ENCODE results near the gene PPP2CA. TPM values are rescaled to one million over a fixed set of nuclear protein-coding genes. Genes with fewer than 3 reads are reported as not detected.

Gene PPP2CA
- total and polyA plus RNA-seq, 10 of the 15 experiments (the other 5 are each of a cell fraction or from before 2014, with no cell fraction given): 18.6 to 385 (median 134) TPM

- TF ChIP-seq KDM1A (IDR thresholded peaks at IDR 0.05; ENCODE audit: borderline replicate concordance) (no peak), SRF (IDR thresholded peaks at IDR 0.05; ENCODE audit: low read depth in 2 of 2, low read length in 2 of 2) (0 out of 4 replicates have a peak, but pooled peaks have one; percentile 16), ASH2L (IDR thresholded peaks at IDR 0.05; ENCODE audit: borderline replicate concordance, low read depth) (peak; percentile 67; the same call in 1 of the 2 replicates), JUND (IDR thresholded peaks at IDR 0.05; ENCODE audit: low read depth, low read length) (peak; percentile 13; the same call in 1 of the 2 replicates), NBN (IDR thresholded peaks at IDR 0.05) (peak; percentile 95; the same call in 1 of the 2 replicates), LARP7 (IDR thresholded peaks at IDR 0.05) (peak; percentile 95), POU2F2 (IDR thresholded peaks at IDR 0.05; ENCODE audit: borderline replicate concordance, low read depth, low read length) (no peak), SUPT20H (IDR thresholded peaks at IDR 0.05; ENCODE audit: borderline replicate concordance, control insufficient read depth, low read depth, low read length) (no peak), MYC (IDR thresholded peaks at IDR 0.05; ENCODE audit: insufficient read depth, insufficient read length, insufficient replicate concordance, low read length, severe bottlenecking) (no peak), DPF2 (IDR thresholded peaks at IDR 0.05) (peak; percentile 74; the same call in 1 of the 2 replicates), TAF1 (IDR thresholded peaks at IDR 0.05; ENCODE audit: borderline replicate concordance, low read depth, low read length) (peak; percentile 63; the same call in 1 of the 2 replicates), EGR1 (IDR thresholded peaks at IDR 0.05; ENCODE audit: borderline replicate concordance in 1 of 2, low read depth in 2 of 2, low read length in 2 of 2) (peak in 1 of 2 experiments; percentile 51; a peak in 2 of 3 replicates), BHLHE40 (IDR thresholded peaks at IDR 0.05; ENCODE audit: borderline replicate concordance in 1 of 2, low read depth in 2 of 2, low read length in 1 of 2) (peak in 1 of 2 experiments; percentile 52; a peak in 2 of 4 replicates), EP300 (IDR thresholded peaks at IDR 0.05; ENCODE audit: borderline replicate concordance in 1 of 2, control insufficient read depth in 1 of 2, low read depth in 2 of 2, low read length in 2 of 2) (no peak; a peak in 1 of 4 replicates), SP1 (IDR thresholded peaks at IDR 0.05; ENCODE audit: low read depth, low read length) (peak; percentile 63), ATF7 (IDR thresholded peaks at IDR 0.05; ENCODE audit: low read depth) (peak; percentile 85), CREM (IDR thresholded peaks at IDR 0.05; ENCODE audit: low read depth) (peak; percentile 91), PML (IDR thresholded peaks at IDR 0.05; ENCODE audit: low read length) (peak; percentile 73; the same call in 1 of the 2 replicates), KAT2A (conservative IDR thresholded peaks at IDR 0.05; ENCODE audit: control insufficient read depth, low read depth, low read length) (no peak), POLR2AphosphoS5 (IDR thresholded peaks at IDR 0.05; ENCODE audit: low read length) (peak; percentile 71), SMAD5 (IDR thresholded peaks at IDR 0.05; ENCODE audit: low read depth) (peak; percentile 17; the same call in 1 of the 2 replicates), BACH1 (IDR thresholded peaks at IDR 0.05; ENCODE audit: borderline replicate concordance) (peak; percentile 74; the same call in 1 of the 2 replicates), GATAD2B (conservative IDR thresholded peaks at IDR 0.05; ENCODE audit: low read depth) (peak; percentile 64; the same call in 1 of the 2 replicates)
- TF ChIP-seq, protein P1, sequence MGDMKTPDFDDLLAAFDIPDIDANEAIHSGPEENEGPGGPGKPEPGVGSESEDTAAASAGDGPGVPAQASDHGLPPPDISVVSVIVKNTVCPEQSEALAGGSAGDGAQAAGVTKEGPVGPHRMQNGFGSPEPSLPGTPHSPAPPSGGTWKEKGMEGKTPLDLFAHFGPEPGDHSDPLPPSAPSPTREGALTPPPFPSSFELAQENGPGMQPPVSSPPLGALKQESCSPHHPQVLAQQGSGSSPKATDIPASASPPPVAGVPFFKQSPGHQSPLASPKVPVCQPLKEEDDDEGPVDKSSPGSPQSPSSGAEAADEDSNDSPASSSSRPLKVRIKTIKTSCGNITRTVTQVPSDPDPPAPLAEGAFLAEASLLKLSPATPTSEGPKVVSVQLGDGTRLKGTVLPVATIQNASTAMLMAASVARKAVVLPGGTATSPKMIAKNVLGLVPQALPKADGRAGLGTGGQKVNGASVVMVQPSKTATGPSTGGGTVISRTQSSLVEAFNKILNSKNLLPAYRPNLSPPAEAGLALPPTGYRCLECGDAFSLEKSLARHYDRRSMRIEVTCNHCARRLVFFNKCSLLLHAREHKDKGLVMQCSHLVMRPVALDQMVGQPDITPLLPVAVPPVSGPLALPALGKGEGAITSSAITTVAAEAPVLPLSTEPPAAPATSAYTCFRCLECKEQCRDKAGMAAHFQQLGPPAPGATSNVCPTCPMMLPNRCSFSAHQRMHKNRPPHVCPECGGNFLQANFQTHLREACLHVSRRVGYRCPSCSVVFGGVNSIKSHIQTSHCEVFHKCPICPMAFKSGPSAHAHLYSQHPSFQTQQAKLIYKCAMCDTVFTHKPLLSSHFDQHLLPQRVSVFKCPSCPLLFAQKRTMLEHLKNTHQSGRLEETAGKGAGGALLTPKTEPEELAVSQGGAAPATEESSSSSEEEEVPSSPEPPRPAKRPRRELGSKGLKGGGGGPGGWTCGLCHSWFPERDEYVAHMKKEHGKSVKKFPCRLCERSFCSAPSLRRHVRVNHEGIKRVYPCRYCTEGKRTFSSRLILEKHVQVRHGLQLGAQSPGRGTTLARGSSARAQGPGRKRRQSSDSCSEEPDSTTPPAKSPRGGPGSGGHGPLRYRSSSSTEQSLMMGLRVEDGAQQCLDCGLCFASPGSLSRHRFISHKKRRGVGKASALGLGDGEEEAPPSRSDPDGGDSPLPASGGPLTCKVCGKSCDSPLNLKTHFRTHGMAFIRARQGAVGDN (IDR thresholded peaks at IDR 0.05): peak; percentile 62
- TF ChIP-seq, protein P2, sequence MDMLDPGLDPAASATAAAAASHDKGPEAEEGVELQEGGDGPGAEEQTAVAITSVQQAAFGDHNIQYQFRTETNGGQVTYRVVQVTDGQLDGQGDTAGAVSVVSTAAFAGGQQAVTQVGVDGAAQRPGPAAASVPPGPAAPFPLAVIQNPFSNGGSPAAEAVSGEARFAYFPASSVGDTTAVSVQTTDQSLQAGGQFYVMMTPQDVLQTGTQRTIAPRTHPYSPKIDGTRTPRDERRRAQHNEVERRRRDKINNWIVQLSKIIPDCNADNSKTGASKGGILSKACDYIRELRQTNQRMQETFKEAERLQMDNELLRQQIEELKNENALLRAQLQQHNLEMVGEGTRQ (IDR thresholded peaks at IDR 0.05; ENCODE audit: borderline replicate concordance, low read depth, low read length): no peak
These were observed at the start of gene PPP2CA (continued) for GRCh38 chr5:134225780-134226440.

Measured in GM12878 (cell line).